Prostate gland (tissue), 2 donors: ENCODE measurements around the gene ERP44. TPM values are rescaled to one million over a fixed set of nuclear protein-coding genes. Genes with fewer than 3 reads are reported as not detected.

Source experiments
- DNase-seq: peaks from one replicate; pipeline ENCODE4 v3.0.0-alpha.2; 2019; ENCODE audit warnings: low spot score
- H3K27ac ChIP-seq, 2 donors: fragments of 200-600 bp; sonication (generic); 2 replicates each; pipeline ENCODE4 v1.5.1; 2017 to 2019
- H3K27me3 ChIP-seq: fragments of 200-600 bp; sonication (generic); replicated peaks from 2 replicates; pipeline ENCODE4 v1.5.1; 2019; ENCODE audit not compliant: insufficient read depth
- H3K36me3 ChIP-seq, 2 donors: fragments of 200-600 bp; sonication (generic); 1 replicate in 1 of 2; 2 replicates in 1 of 2; pipeline versions ENCODE4 v1.5.1 to v1.8.1; 2017 to 2019
- H3K4me1 ChIP-seq: fragments of 200-600 bp; sonication (generic); replicated peaks from 2 replicates; pipeline ENCODE4 v1.5.1; 2019
- H3K4me3 ChIP-seq, 2 donors: fragments of 200-600 bp; sonication (generic); 2 replicates each; pipeline ENCODE4 v1.5.1; 2017 to 2019
- H3K9me3 ChIP-seq: fragments of 200-600 bp; sonication (generic); 2 replicates; pipeline ENCODE4 v1.5.1; 2017
- CTCF ChIP-seq, 4 experiments: fragments of 200-600 bp in 2 of 4; fragments of 450-650 bp in 2 of 4; sonication (generic) in 2 of 4; IDR thresholded peaks; 1 replicate in 3 of 4; 2 replicates in 1 of 4; pipeline ENCODE4 v1.5.1; 2016 to 2019; ENCODE audit warnings: antibody characterized with exemption in 4 of 4, mild to moderate bottlenecking in 2 of 4, moderate library complexity in 2 of 4
- POLR2A ChIP-seq: fragments of 450-650 bp; IDR thresholded peaks from one replicate; pipeline ENCODE4 v1.6.1; 2016; ENCODE audit warnings: antibody characterized with exemption, mild to moderate bottlenecking
- POLR2AphosphoS5 ChIP-seq: sonication (generic); formaldehyde crosslinking; IDR thresholded peaks from one replicate; pipeline ENCODE4 v1.6.1; 2017; ENCODE audit warnings: antibody characterized with exemption
- WGBS: methylation state at CpG from one replicate; pipeline ENCODE4 v1.1.5; 2018; 5-methylcytosine and 5-hydroxymethylcytosine counted together
- intact Hi-C: fragments of 100-400 bp; cut with DNase I; formaldehyde crosslinking; loops from one replicate; pipeline ENCODE4 v1.14.2; 2022
- total RNA-seq, 2 donors: library from RNA; depleted of rRNA; stranded (reverse); fragments of >200 nt; gene quantifications; one replicate each; pipeline ENCODE4 v1.1.0, GENCODE V29; 2016

The ERP44 gene
- total RNA-seq, 2 donors from 2014 or later, result 16.6 to 20.6 TPM

GRCh38 chr9:100108559-100108958 is 9.8 kb upstream of the ERP44 start:
- peaks cover 0 to 6% of the 10 kb centered on the region in 2 donors for H3K36me3 ChIP-seq
- H3K9me3 ChIP-seq, result no peaks in the 10 kb centered on the region
- no peaks in the 10 kb centered on the region for H3K27me3 ChIP-seq
- WGBS, result 78% methylated on average over 2 of the region's 2 CpGs
- H3K4me3 ChIP-seq, result no peak overlapping the region
- H3K4me1 ChIP-seq, result peaks cover 4% of the 10 kb centered on the region
- intact Hi-C loops, result loop anchor here (10.0 kb wide), 1 partner anchor 844 kb away; no protein-coding TSS in a partner anchor
- TF ChIP-seq CTCF (IDR thresholded peaks at IDR 0.05) (no peak), POLR2AphosphoS5 (no peak), POLR2A (no peak)
- no peak overlapping the region for H3K27ac ChIP-seq
- DNase-seq, result no peak

- intact Hi-C loops, result loop anchor here (10.0 kb wide), 1 partner anchor 842 kb away; no protein-coding TSS in a partner anchor
- Histone ChIP-seq H3K27me3 (no peaks in the 10 kb centered on the region), H3K9me3 (no peaks in the 10 kb centered on the region), H3K36me3 (peaks cover 0 to 6% of the 10 kb centered on the region in 2 donors), H3K27ac (no peak overlapping the region), H3K4me1 (peaks cover 4% of the 10 kb centered on the region), H3K4me3 (no peak overlapping the region)
- DNase-seq, result no peak
- no peak for TF ChIP-seq POLR2A
- no peak for TF ChIP-seq CTCF (IDR thresholded peaks at IDR 0.05)
- no peak for TF ChIP-seq POLR2AphosphoS5
- 84% methylated on average over 2 of the region's 2 CpGs for WGBS
Measured at GRCh38 chr9:100106616-100107015, 7.8 kb upstream of the ERP44 start.

- peaks cover 0 to 6% of the 10 kb centered on the region in 2 donors for H3K36me3 ChIP-seq
Measured at GRCh38 chr9:100105861-100106260, 7.1 kb upstream of the ERP44 start.

GRCh38 chr9:100104314-100104713 is 5.5 kb upstream of the ERP44 start:
- H3K4me3 ChIP-seq, result no peak overlapping the region
- H3K9me3 ChIP-seq, result no peaks in the 10 kb centered on the region
- DNase-seq, result no peak
- no peak overlapping the region for H3K27ac ChIP-seq
- TF ChIP-seq POLR2A, result no peak
- no peak for TF ChIP-seq POLR2AphosphoS5
- no peak for TF ChIP-seq CTCF (IDR thresholded peaks at IDR 0.05)
- no peaks in the 10 kb centered on the region for H3K27me3 ChIP-seq
- peaks cover 5% of the 10 kb centered on the region for H3K4me1 ChIP-seq
- 94% methylated on average over 4 of the region's 4 CpGs for WGBS
- intact Hi-C loops, result loop anchor here (10.0 kb wide), 1 partner anchor 840 kb away; no protein-coding TSS in a partner anchor
- H3K36me3 ChIP-seq, result peaks cover 0 to 6% of the 10 kb centered on the region in 2 donors

More at GRCh38 chr9:100105861-100106260, 7.1 kb upstream of the ERP44 start:
- TF ChIP-seq CTCF (IDR thresholded peaks at IDR 0.05), result no peak
- TF ChIP-seq POLR2A, result no peak
- TF ChIP-seq POLR2AphosphoS5, result no peak
- no peaks in the 10 kb centered on the region for H3K9me3 ChIP-seq
- intact Hi-C loops, result loop anchor here (10.0 kb wide), 1 partner anchor 841 kb away; no protein-coding TSS in a partner anchor
- H3K27ac ChIP-seq, result no peak overlapping the region
- 0% methylated on average over 1 of the region's 1 CpG for WGBS
- no peak for DNase-seq
- no peaks in the 10 kb centered on the region for H3K4me1 ChIP-seq
- H3K27me3 ChIP-seq, result no peaks in the 10 kb centered on the region
- no peak overlapping the region for H3K4me3 ChIP-seq

GRCh38 chr9:100101608-100102007 is 2.8 kb upstream of the ERP44 start:
- Histone ChIP-seq H3K4me3 (no peak overlapping the region), H3K36me3 (peaks cover 0 to 6% of the 10 kb centered on the region in 2 donors), H3K4me1 (peaks cover 17% of the 10 kb centered on the region), H3K9me3 (no peaks in the 10 kb centered on the region), H3K27ac (no peak overlapping the region), H3K27me3 (no peaks in the 10 kb centered on the region)
- intact Hi-C loops, result loop anchor here (10.0 kb wide), 1 partner anchor 837 kb away; no protein-coding TSS in a partner anchor
- TF ChIP-seq CTCF (IDR thresholded peaks at IDR 0.05) (no peak), POLR2AphosphoS5 (no peak), POLR2A (no peak)
- no peak for DNase-seq
- WGBS, result 89% methylated on average over 6 of the region's 6 CpGs
